Activated CD4-positive, CD25-positive, alpha-beta regulatory T cell treated with anti-CD3 and anti-CD28 coated beads, Interleukin-2, amount 50 U/mL, for 72 hours (primary cell): ENCODE results near the gene PDGFD.

Experiments
- DNase-seq: peaks from one replicate; pipeline ENCODE4 v3.0.0; 2021

Gene PDGFD

DNA sequence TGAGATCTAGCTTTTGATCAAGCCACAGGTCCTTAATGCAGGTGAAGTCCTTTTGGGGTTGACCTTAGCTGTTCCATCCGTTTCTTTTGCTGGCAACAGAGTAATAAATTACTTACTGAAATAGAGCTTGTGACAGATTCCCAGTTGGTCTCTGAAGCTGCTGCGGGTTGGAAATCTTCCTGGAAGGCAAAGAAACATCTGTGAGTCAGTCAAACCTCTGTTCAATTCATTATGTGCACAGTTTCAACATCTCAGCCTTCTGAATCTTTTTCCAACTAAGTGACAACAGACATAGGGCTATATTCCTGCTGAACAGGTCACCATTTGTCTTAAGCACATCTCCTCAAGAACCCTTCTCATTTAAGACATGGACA, 216.4 kb downstream of the PDGFD start:
- DNase-seq = no peak

DNA sequence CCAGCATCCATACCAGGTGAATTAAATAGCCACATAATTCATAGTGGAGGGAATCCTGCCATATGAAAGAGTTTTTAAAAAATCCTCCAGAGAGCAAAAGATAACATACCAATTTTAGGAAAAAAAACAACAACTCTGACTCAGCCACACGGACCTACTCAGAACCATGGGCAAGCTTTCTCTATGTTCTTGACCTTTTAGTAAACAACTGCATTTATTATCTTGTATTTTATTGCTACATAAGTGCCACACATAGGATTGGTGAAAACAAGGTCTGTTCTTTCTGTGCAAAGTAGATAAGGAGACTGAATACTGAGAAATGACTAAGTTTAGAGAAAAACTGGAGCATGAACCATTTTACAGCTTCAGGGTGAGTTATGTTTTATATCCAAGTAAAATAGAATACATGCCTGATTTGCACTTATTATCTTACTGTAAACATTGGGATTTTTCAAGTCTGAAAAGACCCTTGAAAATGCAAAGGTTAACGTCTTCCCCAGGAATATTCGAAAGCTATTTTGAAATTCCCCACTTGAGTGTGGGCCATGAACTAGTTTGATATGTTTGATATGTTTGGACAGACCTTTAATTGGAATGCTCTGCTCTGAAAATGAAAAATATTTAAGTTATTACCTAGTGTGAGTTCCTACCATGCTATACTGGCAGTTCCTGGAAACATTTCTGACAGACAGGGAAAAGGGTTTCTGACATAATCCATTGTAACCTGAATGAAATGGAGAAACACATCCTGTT, 217.0 kb downstream of the PDGFD start:
- DNase-seq = no peak

GRCh38 chr11:103944251-103944940, 219.6 kb downstream of the PDGFD start:
- DNase-seq = no peak

GRCh38 chr11:103942646-103943045, 221.3 kb downstream of the PDGFD start:
- no peak for DNase-seq

DNA sequence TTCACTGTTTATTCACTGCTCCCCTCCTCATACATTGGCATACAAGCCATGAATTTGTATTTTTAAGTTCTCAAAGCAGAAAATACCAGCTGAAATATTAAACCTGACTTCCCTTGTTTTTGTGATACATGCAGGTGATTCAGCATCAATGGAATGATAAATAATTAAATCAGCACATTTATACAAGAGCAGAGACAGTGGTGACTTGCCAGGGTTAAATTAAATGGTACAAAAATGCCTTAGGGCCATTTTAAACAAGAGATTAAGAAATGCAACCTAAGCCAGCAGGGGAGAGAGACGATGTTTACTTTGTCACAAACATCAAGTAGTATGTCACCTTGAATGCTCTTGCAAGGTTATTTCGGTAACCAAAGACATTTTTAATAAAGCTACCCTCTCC, 223.4 kb downstream of the PDGFD start:
- no peak for DNase-seq

- no peak for DNase-seq
Observed at GRCh38 chr11:103939694-103940093, 224.3 kb downstream of the PDGFD start.

DNA sequence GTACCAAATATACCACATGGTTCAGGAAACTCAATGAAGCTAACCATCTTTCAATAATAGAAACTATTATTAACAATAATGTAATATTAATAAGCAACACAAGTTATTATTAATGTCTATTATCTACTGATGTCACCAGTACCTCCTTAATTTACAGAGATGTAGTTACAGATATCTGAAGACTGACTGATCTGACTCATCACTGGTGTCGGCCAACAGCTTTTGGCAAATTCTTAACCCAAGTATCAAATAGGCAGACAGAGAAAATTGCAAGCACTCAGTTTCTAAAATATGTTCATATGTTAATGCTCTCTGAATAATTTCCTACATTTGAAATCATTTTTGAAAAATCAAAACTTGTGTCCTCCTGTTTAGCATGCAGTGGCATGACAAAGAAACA, 227.9 kb downstream of the PDGFD start:
- no peak for DNase-seq

GRCh38 chr11:103935219-103935618, 228.7 kb downstream of the PDGFD start:
- DNase-seq = no peak

GRCh38 chr11:103929170-103929903, 234.6 kb downstream of the PDGFD start:
- no peak for DNase-seq

DNA sequence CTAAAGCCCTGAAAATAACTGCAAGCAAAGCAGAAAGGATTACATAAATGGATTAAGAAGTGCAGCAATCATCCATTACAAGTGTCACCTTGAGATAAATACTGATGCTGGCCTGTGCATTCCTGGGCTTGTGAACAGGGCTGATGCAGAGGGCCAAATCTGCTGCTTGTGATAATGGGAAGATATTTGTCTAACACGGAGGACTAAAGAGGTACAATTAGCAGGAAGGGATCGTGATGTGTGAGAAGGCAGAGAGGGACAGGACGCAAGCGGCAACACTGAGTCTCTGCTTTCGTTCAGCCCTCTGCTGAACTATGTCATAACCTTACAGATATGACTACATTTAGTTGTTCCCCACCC, 235.2 kb downstream of the PDGFD start:
- no peak for DNase-seq

GRCh38 chr11:103928040-103928801, 235.7 kb downstream of the PDGFD start:
- no peak for DNase-seq

DNA sequence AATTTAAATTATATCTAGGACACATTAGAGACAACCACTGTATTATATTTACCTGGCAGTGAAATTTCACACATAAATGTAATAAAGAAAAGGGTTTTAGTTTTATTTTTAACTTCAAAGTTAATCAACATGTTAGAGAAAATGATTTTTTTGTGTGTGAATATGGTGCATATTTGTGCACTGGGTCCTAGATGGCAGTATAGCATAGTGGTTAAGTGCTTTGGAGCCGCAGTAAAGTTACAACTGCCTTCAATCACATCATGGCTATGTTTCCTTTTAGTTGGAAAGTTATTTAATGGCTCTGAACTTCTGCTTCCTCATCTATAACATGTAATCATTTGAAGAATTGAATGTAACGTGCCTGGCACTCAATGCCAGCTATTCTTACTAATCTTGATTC, 236.4 kb downstream of the PDGFD start:
- no peak for DNase-seq

DNA sequence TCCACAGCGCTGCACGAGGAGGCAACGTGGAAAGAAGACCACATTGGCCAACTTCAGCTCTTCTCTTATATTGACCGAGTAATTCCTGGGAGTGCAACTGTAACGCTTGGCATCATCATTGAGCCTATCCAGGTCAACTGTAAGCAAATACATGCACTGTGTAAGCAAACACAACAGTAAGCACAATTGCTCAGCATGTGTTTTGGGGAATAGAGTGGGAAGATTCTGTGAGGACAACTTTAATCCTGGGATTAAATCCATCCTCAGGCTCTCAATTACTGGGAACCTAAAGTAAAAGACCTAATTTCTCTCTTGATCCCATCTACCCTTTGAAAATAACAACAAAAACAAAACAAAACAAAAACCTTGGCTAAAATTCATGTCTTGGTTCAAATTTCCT, 237.0 kb downstream of the PDGFD start:
- DNase-seq = no peak

- DNase-seq = no peak
Observed at GRCh38 chr11:103924166-103925013, 239.6 kb downstream of the PDGFD start.

GRCh38 chr11:103923451-103923931, 240.5 kb downstream of the PDGFD start:
- no peak for DNase-seq

DNA sequence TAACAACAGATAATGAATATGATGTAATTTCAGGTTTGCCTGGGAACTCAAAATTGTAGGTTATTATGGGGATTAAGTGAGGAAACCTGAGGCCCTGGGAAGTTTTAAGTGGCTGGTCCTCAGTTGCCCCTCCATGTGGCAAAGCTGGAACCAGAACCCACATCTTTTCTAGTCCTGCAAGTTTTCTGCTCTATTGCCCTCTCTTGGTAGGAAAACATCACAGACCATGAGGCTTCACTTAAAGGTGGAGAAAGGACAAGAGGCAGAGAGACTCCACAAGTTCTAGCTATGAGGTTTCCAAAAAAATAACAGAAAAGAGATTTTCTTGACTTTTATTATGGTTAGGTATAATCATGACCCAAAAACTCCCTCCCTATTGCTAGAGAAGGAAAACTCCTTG, 243.0 kb downstream of the PDGFD start:
- DNase-seq = no peak

- DNase-seq = no peak
Observed at GRCh38 chr11:103920449-103920848, 243.5 kb downstream of the PDGFD start.

- no peak for DNase-seq
Observed at GRCh38 chr11:103910721-103911120, 253.2 kb downstream of the PDGFD start.

DNA sequence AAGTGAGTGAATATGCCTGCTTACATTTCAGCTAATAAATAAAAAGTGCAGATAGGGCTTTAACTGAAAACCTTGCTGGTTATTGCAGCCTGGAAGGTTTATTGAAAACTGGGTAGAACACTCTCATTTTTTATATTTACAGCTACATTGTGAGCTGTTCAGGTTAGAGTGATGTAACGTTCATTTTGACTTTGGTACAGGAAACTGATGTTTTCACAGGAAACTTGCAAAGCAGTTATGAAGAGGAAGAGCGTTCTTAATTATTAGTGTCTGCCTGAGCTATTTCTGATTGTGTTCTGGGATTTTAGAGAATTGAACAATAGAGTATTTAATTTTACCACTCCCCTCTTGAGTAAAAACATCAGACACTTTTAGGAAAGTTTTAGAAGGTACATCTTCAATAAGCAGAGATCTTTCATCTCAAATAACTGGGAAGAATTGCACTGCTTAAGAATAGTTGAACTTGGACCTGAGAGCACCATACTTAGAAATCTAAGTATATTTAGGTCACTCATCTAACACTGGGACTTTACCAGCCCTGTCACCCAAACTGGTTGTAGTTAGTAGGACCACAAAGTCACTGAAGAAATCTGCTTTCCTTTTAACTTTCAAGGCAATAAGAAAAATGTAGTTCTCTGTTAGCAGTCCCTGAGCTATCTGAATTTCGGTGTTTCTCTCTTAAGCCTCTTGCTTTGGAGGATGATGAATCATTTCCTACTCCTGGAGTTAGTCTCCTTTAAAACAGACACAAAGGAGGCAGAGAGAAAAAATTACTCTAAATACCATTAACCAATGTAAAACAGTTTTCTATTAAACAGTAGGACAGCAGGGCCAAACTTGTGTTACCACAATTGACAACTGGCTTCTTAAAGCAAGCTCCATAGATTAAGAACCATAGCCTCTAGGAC, 256.1 kb downstream of the PDGFD start:
- no peak for DNase-seq

DNA sequence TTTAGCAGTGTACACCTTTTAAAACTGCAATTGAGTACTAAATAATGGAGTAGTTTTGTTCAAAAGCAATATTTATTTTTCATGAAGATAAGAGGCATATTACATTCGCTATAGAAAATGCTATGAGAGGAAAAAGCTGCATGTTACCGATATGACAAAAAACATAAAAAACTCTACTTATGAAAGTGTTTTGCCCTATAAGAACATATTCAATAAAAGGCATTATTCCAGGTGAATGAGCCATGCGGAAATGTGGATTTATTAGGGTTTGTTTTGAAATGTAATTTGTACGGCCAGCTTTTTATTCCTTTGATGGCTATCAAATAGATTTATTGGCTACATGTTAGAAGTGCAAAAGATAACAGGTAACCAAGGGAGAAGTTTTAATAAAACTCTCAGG, 256.8 kb downstream of the PDGFD start:
- DNase-seq = no peak

DNA sequence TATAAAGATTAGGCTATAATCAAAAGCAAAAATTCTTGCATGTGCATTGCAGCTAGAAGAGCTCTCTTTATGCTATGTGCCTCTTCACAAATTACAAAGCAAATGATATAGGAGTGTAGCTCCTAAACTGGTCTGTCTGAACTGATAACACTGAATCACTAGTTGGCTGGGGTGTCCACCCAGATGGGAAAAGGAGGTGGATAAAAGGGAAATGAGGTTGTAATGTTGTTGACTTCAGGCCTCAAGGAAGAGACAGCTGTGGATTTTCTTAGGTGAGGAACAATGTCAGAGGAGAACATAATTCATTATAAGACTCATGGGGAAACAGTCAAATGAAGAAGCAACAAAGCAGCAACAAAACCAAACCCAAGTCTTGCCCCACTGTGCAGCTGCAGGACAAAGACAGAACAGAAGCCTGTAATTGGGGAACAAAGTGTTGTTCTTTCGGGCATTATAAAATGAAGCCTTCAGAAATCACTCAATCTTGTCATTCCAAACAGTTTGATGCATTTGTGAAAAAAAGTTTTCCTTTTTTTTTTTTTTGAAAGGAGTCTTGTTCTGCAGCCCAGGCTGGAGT, 257.6 kb downstream of the PDGFD start:
- DNase-seq = no peak
